Measurements from ENCODE around the gene CSNK1G1. TPM values are rescaled to one million over a fixed set of nuclear protein-coding genes. Genes with fewer than 3 reads are reported as not detected.

CSNK1G1 gene
- total RNA-seq, 1 donor from 2014 or later, result 28.5 TPM

- Mint-ChIP-seq H3K36me3 (ENCODE audit: low read depth) (peaks cover 49% of the 10 kb centered on the region), H3K9me3 (no peaks in the 10 kb centered on the region), H3K27me3 (no peaks in the 10 kb centered on the region), H3K4me3 (no peak overlapping the region), H3K27ac (no peak overlapping the region), H3K4me1 (no peaks in the 10 kb centered on the region)
- intact Hi-C loops (cut with micrococcal nuclease), result no loop called here
- no peak for DNase-seq
Measured at GRCh38 chr15:64117759-64118487, 238.1 kb downstream of the CSNK1G1 start.

Other genes starting within 250 kb of the CSNK1G1 start
- 0.96 and 1.1 TPM in 2 replicates for gene SNX22, start 204.4 kb downstream of the CSNK1G1 start, total RNA-seq
- gene PPIB, start 193.2 kb downstream of the CSNK1G1 start, total RNA-seq, result 384 and 397 TPM in 2 replicates
- 67.6 and 81.9 TPM in 2 replicates for gene PCLAF, start 25.3 kb upstream of the CSNK1G1 start, total RNA-seq
- gene TRIP4, start 31.7 kb upstream of the CSNK1G1 start, total RNA-seq, result 21.1 and 23.9 TPM in 2 replicates
- gene ZNF609, start 104.4 kb upstream of the CSNK1G1 start, total RNA-seq, result 62.4 and 63.9 TPM in 2 replicates

Measured in activated CD4-positive, alpha-beta T cell treated with anti-CD3 and anti-CD28 coated beads, Interleukin-2, amount 10 ng/mL, durations not matched to agents 24 days and 14 days (primary cell).